Caco-2 (cell line): ENCODE measurements around the gene MAP7. TPM values are rescaled to one million over a fixed set of nuclear protein-coding genes. Genes with fewer than 3 reads are reported as not detected.

Experiments used
- BruUV-seq: library from RNA; stranded (reverse); fragments of 400-500 nt; replicated peaks from 2 replicates; lab custom pipeline; 2021; lab: Mats Ljungman, UMichigan
- CTCF ChIA-PET: fragments of 300-600 bp; sonication (Branson Sonifier 250); formaldehyde crosslinking; loops from one replicate; lab custom pipeline; 2022; ENCODE audit warnings: antibody characterized with exemption; lab: Charles Lee
- POLR2A ChIA-PET: fragments of 300-600 bp; sonication (Branson Sonifier 250); formaldehyde crosslinking; loops from one replicate; lab custom pipeline; 2022; ENCODE audit warnings: antibody characterized with exemption; lab: Charles Lee
- DNase-seq, 2 experiments: peaks; one replicate each; pipeline versions ENCODE4 v3.0.0 to v3.0.0-alpha.2; 2020 to 2022
- H3K27me3 ChIP-seq: replicated peaks from 2 replicates; pipeline ENCODE4 v1.6.0; 2011; ENCODE audit warnings: low read length; ENCODE audit not compliant: control insufficient read depth, insufficient read depth
- H3K36me3 ChIP-seq: 2 replicates; pipeline ENCODE4 v1.5.1; 2011; ENCODE audit warnings: low read length; ENCODE audit not compliant: control insufficient read depth, insufficient read depth
- H3K4me1 ChIP-seq: fragments of 250-450 bp; sonication (Bioruptor Pico); 2 replicates; pipeline ENCODE4 v1.5.1; 2020; ENCODE audit warnings: mild to moderate bottlenecking
- H3K4me3 ChIP-seq: 2 replicates; pipeline ENCODE4 v1.5.1; 2011; ENCODE audit warnings: low read depth, mild to moderate bottlenecking, control low read depth, low read length
- H3K9me3 ChIP-seq: fragments of 250-450 bp; sonication (Bioruptor Pico); 2 replicates; pipeline ENCODE4 v1.5.1; 2020; ENCODE audit warnings: mild to moderate bottlenecking, moderate library complexity
- H3K27ac Mint-ChIP-seq: one replicate; pipeline ENCODE4 v1.8.0; 2022; ENCODE audit warnings: mixed read lengths; ENCODE audit not compliant: unreplicated experiment
- H3K27me3 Mint-ChIP-seq: one replicate; pipeline ENCODE4 v1.8.0; 2022; ENCODE audit warnings: mixed read lengths; ENCODE audit not compliant: insufficient read depth, unreplicated experiment
- H3K36me3 Mint-ChIP-seq: one replicate; pipeline ENCODE4 v1.8.0; 2022; ENCODE audit warnings: mild to moderate bottlenecking, mixed read lengths; ENCODE audit not compliant: insufficient read depth, unreplicated experiment
- H3K4me1 Mint-ChIP-seq: one replicate; pipeline ENCODE4 v1.8.0; 2022; ENCODE audit warnings: low read depth, mixed read lengths; ENCODE audit not compliant: unreplicated experiment
- H3K4me3 Mint-ChIP-seq: one replicate; pipeline ENCODE4 v1.8.0; 2022; ENCODE audit warnings: mild to moderate bottlenecking, moderate library complexity, mixed read lengths; ENCODE audit not compliant: unreplicated experiment
- H3K9me3 Mint-ChIP-seq: one replicate; pipeline ENCODE4 v1.8.0; 2022; ENCODE audit warnings: mixed read lengths; ENCODE audit not compliant: unreplicated experiment
- intact Hi-C: fragments of 100-400 bp; cut with micrococcal nuclease; formaldehyde crosslinking; loops from one replicate; pipeline ENCODE4 v1.10.0; 2022; ENCODE audit not compliant: unreplicated experiment
- total RNA-seq: library from RNA; stranded (reverse); gene quantifications from 2 replicates; pipeline ENCODE4 v1.2.3, GENCODE V29; 2022
- TF ChIP-seq, protein P1 (sequence below), 2 experiments: fragments of 200-600 bp in 1 of 2; IDR thresholded peaks; 1 replicate in 1 of 2; 2 replicates in 1 of 2; pipeline versions ENCODE4 v1.5.1 to v1.8.0; 2011 to 2022; ENCODE audit warnings: antibody characterized with exemption in 1 of 2, control low read depth in 1 of 2, inconsistent platforms in 1 of 2, low read depth in 1 of 2, low read length in 1 of 2, mild to moderate bottlenecking in 1 of 2, moderate library complexity in 1 of 2; ENCODE audit not compliant: insufficient read depth in 1 of 2, severe bottlenecking in 1 of 2, unreplicated experiment in 1 of 2

The MAP7 gene
- total RNA-seq, 1 experiment from 2014 or later: 55.3 TPM

DNA sequence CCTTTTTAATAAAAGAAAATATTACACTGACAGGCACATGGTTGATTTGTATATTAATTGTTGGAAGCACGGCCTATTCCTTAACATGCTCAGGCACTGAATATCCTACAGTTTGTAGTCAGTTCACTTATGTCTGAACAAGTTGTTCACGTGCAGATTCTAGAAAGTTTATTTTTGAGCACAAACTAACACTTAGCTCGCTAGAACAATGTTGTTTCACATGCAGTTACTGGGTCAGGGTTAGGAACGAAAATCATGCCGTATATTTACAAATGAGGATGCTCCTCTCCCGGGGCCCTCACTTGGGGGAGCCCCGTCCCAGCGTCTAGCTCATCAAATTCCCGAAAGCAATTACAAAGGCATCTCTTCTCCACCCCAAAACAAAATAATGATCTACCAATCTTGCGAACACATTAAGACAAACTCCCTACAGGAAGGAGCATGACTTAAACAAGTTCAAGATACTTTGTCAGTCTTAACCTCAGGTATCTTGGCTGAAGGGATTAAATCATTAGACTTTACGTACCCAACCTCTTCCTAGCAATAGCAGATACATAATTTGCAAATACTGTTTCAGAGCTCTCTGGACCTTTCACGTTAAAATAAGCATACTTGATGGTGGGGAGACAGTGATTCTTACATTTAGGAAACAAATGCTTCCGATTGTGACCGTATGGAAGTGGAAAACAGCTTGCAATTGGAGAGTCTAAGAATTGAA is 1.5 kb downstream of the MAP7 start:
- no peaks in the 10 kb centered on the region for H3K9me3 ChIP-seq
- ChIA-PET CTCF (no interaction called here), POLR2A (no interaction called here)
- no peaks in the 10 kb centered on the region for H3K36me3 ChIP-seq
- Mint-ChIP-seq H3K27ac (peak overlapping the region; percentile 81), H3K27me3 (no peaks in the 10 kb centered on the region), H3K4me1 (peaks cover 28% of the 10 kb centered on the region), H3K9me3 (no peaks in the 10 kb centered on the region), H3K4me3 (peak overlapping the region; percentile 81), H3K36me3 (peaks cover 18% of the 10 kb centered on the region)
- H3K4me1 ChIP-seq: peaks cover 8% of the 10 kb centered on the region
- BruUV-seq: no TSS peak
- no peaks in the 10 kb centered on the region for H3K27me3 ChIP-seq
- peak overlapping the region; percentile 94 for H3K4me3 ChIP-seq
- intact Hi-C loops: loop anchor here (1.0 to 10.0 kb wide), 2 partner anchors 104 to 259 kb away; partner anchors contain the start of gene BCLAF1
- TF ChIP-seq, protein P1, sequence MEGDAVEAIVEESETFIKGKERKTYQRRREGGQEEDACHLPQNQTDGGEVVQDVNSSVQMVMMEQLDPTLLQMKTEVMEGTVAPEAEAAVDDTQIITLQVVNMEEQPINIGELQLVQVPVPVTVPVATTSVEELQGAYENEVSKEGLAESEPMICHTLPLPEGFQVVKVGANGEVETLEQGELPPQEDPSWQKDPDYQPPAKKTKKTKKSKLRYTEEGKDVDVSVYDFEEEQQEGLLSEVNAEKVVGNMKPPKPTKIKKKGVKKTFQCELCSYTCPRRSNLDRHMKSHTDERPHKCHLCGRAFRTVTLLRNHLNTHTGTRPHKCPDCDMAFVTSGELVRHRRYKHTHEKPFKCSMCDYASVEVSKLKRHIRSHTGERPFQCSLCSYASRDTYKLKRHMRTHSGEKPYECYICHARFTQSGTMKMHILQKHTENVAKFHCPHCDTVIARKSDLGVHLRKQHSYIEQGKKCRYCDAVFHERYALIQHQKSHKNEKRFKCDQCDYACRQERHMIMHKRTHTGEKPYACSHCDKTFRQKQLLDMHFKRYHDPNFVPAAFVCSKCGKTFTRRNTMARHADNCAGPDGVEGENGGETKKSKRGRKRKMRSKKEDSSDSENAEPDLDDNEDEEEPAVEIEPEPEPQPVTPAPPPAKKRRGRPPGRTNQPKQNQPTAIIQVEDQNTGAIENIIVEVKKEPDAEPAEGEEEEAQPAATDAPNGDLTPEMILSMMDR (IDR thresholded peaks at IDR 0.05; ENCODE audit: insufficient read depth in 1 of 2, low read depth in 1 of 2, low read length in 1 of 2, severe bottlenecking in 1 of 2, unreplicated experiment in 1 of 2): no peak
- DNase-seq: no peak

DNA sequence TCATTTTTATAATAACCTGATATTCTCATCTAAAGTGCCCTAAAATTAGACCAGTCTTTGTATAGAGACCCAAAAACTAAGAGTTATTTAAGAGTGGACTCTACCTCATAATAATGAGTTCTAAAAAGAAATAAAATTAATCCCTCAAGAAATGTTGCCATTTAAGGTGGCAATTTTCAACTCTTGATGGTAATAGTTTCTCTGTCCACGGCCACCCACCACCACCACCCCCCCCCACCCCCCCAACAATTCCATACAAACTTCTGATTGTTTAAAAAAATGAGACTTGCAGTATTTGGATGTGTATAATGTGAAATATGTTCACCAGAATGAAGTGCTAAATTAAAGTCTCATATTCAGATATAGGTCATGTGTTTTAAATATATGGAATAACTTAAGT is 2.4 kb downstream of the MAP7 start:
- TF ChIP-seq, protein P1 (IDR thresholded peaks at IDR 0.05; ENCODE audit: insufficient read depth in 1 of 2, low read depth in 1 of 2, low read length in 1 of 2, severe bottlenecking in 1 of 2, unreplicated experiment in 1 of 2): no peak
- Histone ChIP-seq H3K4me3 (no peak overlapping the region), H3K4me1 (peaks cover 8% of the 10 kb centered on the region), H3K27me3 (no peaks in the 10 kb centered on the region), H3K9me3 (no peaks in the 10 kb centered on the region), H3K36me3 (no peaks in the 10 kb centered on the region)
- Mint-ChIP-seq H3K27ac (no peak overlapping the region), H3K4me3 (no peak overlapping the region), H3K9me3 (no peaks in the 10 kb centered on the region), H3K36me3 (peaks cover 22% of the 10 kb centered on the region), H3K4me1 (peaks cover 24% of the 10 kb centered on the region), H3K27me3 (no peaks in the 10 kb centered on the region)
- no TSS peak for BruUV-seq
- intact Hi-C loops: loop anchor here (1.0 to 10.0 kb wide), 2 partner anchors 103 to 231 kb away; no protein-coding TSS in a partner anchor
- POLR2A ChIA-PET: interaction anchor here (1.0 kb wide), 1 partner anchor 258 kb away, joined by 7 read pairs; the partner anchor contains the start of gene BCLAF1
- DNase-seq: no peak
- CTCF ChIA-PET: interaction anchor here (1.2 kb wide), 1 partner anchor 22 kb away, joined by 7 read pairs; no protein-coding TSS in a partner anchor

DNA sequence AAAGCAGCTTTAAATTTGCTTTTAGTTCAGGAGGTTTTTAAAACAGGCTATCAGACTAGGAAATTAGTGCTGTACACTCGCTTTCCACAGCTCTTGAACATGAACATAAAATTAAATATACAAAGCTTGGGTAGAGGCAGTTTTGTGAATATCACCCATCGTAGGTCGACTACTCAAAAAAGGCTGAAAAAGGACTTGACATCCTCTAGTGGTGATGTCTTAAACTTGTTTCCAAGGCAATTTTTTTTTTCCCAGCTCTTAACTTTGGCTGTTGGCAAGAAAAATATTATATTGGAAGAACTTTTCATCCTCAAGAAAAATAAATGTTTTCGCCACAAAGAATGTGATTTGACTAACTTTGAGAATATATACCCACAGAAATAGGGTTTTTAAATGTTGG is 2.9 kb downstream of the MAP7 start:
- Histone ChIP-seq H3K36me3 (no peaks in the 10 kb centered on the region), H3K9me3 (no peaks in the 10 kb centered on the region), H3K4me3 (no peak overlapping the region), H3K27me3 (no peaks in the 10 kb centered on the region), H3K4me1 (peaks cover 8% of the 10 kb centered on the region)
- intact Hi-C loops: loop anchor here (1.0 to 10.0 kb wide), 2 partner anchors 103 to 230 kb away; no protein-coding TSS in a partner anchor
- Mint-ChIP-seq H3K4me3 (no peak overlapping the region), H3K4me1 (peaks cover 19% of the 10 kb centered on the region), H3K9me3 (no peaks in the 10 kb centered on the region), H3K27me3 (no peaks in the 10 kb centered on the region), H3K36me3 (peaks cover 20% of the 10 kb centered on the region), H3K27ac (no peak overlapping the region)
- ChIA-PET CTCF (interaction anchor here (1.2 kb wide), 1 partner anchor 21 kb away, joined by 7 read pairs; no protein-coding TSS in a partner anchor), POLR2A (interaction anchor here (1.0 kb wide), 1 partner anchor 257 kb away, joined by 7 read pairs; the partner anchor contains the start of gene BCLAF1)
- peak in 1 of 2 experiments; percentile 30 for DNase-seq
- BruUV-seq: no TSS peak
- TF ChIP-seq, protein P1 (IDR thresholded peaks at IDR 0.05; ENCODE audit: insufficient read depth in 1 of 2, low read depth in 1 of 2, low read length in 1 of 2, severe bottlenecking in 1 of 2, unreplicated experiment in 1 of 2): peak; percentile 46 to 70
